Osteocyte (in vitro differentiated cells): ENCODE results near the gene RIMBP2. TPM values are rescaled to one million over a fixed set of nuclear protein-coding genes. Genes with fewer than 3 reads are reported as not detected.

Experiments used
- DNase-seq: peaks from one replicate; pipeline ENCODE4 v3.0.0; 2021; ENCODE audit warnings: mixed read lengths; ENCODE audit not compliant: unreplicated experiment; ENCODE audit errors: extremely low spot score
- H3K27ac Mint-ChIP-seq: one replicate; pipeline ENCODE4 v1.8.0; 2021; ENCODE audit warnings: mild to moderate bottlenecking, mixed read lengths; ENCODE audit not compliant: unreplicated experiment
- H3K27me3 Mint-ChIP-seq: one replicate; pipeline ENCODE4 v1.8.0; 2021; ENCODE audit warnings: mixed read lengths; ENCODE audit not compliant: unreplicated experiment
- H3K36me3 Mint-ChIP-seq: one replicate; pipeline ENCODE4 v1.8.0; 2021; ENCODE audit warnings: mixed read lengths; ENCODE audit not compliant: unreplicated experiment
- H3K4me1 Mint-ChIP-seq: one replicate; pipeline ENCODE4 v1.8.0; 2021; ENCODE audit warnings: mixed read lengths; ENCODE audit not compliant: unreplicated experiment
- H3K4me3 Mint-ChIP-seq: one replicate; pipeline ENCODE4 v1.8.0; 2021; ENCODE audit warnings: mild to moderate bottlenecking, moderate library complexity, mixed read lengths; ENCODE audit not compliant: unreplicated experiment
- H3K9me3 Mint-ChIP-seq: one replicate; pipeline ENCODE4 v1.8.0; 2021; ENCODE audit warnings: mixed read lengths; ENCODE audit not compliant: unreplicated experiment
- total RNA-seq: library from RNA; stranded (reverse); gene quantifications from 2 replicates; pipeline ENCODE4 v1.2.1, GENCODE V29; 2021
- TF ChIP-seq, protein P1 (sequence below): fragments of 200-600 bp; sonication (generic); IDR thresholded peaks from 2 replicates; pipeline ENCODE4 v1.5.0; 2021; ENCODE audit warnings: antibody characterized with exemption, mild to moderate bottlenecking, moderate library complexity

RIMBP2 gene
- total RNA-seq, 1 donor from 2014 or later = 0.13 TPM

DNA sequence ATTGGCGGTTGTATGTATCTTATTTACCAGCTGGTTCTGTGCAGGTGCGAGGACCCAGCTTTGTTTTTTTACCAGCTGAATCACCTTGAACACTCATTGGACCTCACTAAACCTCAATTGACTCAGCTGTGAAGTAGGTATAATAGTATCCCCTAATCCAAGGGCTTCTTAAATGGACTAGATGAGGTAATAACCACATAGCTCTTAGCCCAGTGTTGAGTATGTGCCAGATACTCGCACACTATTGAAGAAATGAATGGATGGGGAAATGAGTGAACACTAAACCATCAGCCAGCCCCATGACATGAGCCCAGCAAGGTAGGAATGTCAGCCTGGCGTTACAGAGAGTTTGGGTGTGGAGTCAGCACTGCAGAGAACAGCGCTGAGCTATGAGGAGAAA, 79.7 kb downstream of the RIMBP2 start:
- no peaks in the 10 kb centered on the region for H3K27me3 Mint-ChIP-seq
- no peaks in the 10 kb centered on the region for H3K9me3 Mint-ChIP-seq
- no peak overlapping the region for H3K4me3 Mint-ChIP-seq
- no peaks in the 10 kb centered on the region for H3K4me1 Mint-ChIP-seq
- TF ChIP-seq, protein P1, sequence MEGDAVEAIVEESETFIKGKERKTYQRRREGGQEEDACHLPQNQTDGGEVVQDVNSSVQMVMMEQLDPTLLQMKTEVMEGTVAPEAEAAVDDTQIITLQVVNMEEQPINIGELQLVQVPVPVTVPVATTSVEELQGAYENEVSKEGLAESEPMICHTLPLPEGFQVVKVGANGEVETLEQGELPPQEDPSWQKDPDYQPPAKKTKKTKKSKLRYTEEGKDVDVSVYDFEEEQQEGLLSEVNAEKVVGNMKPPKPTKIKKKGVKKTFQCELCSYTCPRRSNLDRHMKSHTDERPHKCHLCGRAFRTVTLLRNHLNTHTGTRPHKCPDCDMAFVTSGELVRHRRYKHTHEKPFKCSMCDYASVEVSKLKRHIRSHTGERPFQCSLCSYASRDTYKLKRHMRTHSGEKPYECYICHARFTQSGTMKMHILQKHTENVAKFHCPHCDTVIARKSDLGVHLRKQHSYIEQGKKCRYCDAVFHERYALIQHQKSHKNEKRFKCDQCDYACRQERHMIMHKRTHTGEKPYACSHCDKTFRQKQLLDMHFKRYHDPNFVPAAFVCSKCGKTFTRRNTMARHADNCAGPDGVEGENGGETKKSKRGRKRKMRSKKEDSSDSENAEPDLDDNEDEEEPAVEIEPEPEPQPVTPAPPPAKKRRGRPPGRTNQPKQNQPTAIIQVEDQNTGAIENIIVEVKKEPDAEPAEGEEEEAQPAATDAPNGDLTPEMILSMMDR = no peak
- no peak overlapping the region for H3K27ac Mint-ChIP-seq
- DNase-seq = no peak
- no peaks in the 10 kb centered on the region for H3K36me3 Mint-ChIP-seq

DNA sequence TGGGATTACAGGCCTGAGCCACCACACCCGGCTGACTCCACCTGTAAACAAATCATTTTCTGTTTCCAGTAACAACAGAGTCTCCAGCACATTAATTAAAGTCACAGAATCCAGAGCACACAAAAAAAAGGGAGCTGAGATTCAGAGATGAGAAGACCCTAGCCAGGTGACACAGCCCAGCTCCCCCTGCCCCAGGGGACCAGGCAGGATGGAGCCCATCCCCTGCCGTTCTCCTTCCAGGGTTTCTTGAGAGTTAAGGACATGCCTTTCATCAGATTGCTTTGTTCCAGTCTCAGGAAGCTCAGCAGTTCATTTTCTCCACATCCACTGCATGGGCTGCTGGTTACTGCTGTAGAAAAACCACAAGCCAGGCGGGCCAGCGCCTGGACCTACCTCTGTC, 81.2 kb downstream of the RIMBP2 start:
- Mint-ChIP-seq H3K4me1 (no peaks in the 10 kb centered on the region), H3K36me3 (no peaks in the 10 kb centered on the region), H3K4me3 (no peak overlapping the region), H3K27ac (no peak overlapping the region), H3K9me3 (peaks cover 3% of the 10 kb centered on the region), H3K27me3 (no peaks in the 10 kb centered on the region)
- TF ChIP-seq, protein P1 = no peak
- no peak for DNase-seq

DNA sequence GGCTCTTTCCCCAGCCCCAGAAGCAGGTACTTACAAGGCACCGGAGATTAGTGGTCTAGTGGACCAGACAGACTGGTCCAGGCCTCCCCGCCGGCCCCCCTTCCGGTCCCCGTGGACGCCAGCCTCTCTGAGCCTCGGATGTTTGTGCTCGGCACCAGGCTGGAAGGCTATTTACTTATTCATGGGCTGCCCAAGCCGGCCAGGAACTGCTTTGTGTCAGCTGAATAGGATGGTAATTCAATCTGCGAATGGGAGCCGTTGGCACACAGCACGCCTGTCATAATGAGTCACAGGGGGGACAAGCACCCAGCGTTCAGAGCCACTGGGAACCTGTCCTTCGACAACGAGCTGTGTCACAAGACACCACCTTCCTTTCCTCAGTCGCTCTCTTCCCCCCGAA, 82.3 kb downstream of the RIMBP2 start:
- TF ChIP-seq, protein P1 = no peak
- no peaks in the 10 kb centered on the region for H3K36me3 Mint-ChIP-seq
- DNase-seq = no peak
- no peaks in the 10 kb centered on the region for H3K27me3 Mint-ChIP-seq
- no peak overlapping the region for H3K27ac Mint-ChIP-seq
- no peaks in the 10 kb centered on the region for H3K4me1 Mint-ChIP-seq
- peaks cover 3% of the 10 kb centered on the region for H3K9me3 Mint-ChIP-seq
- H3K4me3 Mint-ChIP-seq = no peak overlapping the region

DNA sequence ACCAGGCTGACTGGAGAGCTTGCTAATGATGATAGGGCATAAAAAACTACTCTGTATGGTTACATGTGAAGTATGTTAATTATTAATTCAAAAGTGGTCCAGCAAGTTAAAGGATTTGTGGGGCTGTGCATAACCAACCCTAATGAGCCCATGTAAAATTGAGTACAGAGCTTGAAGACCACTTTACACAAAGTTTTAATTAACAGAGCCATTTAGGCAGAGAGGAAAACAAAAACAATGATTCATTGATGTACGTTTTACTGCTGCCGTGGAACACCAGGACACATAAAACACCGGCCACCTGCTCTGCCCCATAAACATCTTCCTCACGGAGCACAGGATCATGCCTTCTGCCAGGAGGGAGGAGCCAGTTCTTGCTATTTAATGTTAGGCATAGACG, 83.5 kb downstream of the RIMBP2 start:
- no peaks in the 10 kb centered on the region for H3K4me1 Mint-ChIP-seq
- no peak overlapping the region for H3K27ac Mint-ChIP-seq
- H3K4me3 Mint-ChIP-seq = no peak overlapping the region
- no peaks in the 10 kb centered on the region for H3K36me3 Mint-ChIP-seq
- no peak for DNase-seq
- TF ChIP-seq, protein P1 = no peak
- peaks cover 3% of the 10 kb centered on the region for H3K9me3 Mint-ChIP-seq
- H3K27me3 Mint-ChIP-seq = no peaks in the 10 kb centered on the region

DNA sequence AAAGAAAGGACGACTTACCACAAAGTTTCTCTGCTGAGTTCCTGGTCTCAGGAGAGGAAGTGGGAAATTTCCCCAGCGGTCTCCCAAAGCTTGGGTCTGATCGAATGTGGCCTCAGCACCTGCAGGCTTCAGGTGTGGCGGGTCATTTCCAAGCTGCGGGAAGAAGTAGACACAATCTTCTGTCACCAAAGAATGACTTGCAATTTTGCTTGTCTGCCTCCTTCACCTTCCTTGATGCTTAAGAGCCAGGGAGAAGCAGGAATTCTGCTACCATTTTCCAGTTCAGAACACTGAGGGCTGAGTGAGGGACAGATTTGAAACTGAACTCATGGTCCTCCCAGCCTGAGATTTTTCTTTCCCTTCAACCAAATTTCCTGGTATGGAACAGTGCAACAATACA, 87.8 kb downstream of the RIMBP2 start:
- DNase-seq = no peak
- H3K4me3 Mint-ChIP-seq = no peak overlapping the region
- H3K27ac Mint-ChIP-seq = no peak overlapping the region
- H3K9me3 Mint-ChIP-seq = peaks cover 13% of the 10 kb centered on the region
- no peaks in the 10 kb centered on the region for H3K27me3 Mint-ChIP-seq
- TF ChIP-seq, protein P1 = no peak
- H3K36me3 Mint-ChIP-seq = no peaks in the 10 kb centered on the region
- H3K4me1 Mint-ChIP-seq = no peaks in the 10 kb centered on the region
